HG02981 (cell line): ENCODE data around the gene USP27X.
A peak's percentile ranks its signal among the peaks of the same experiment; 100 is the strongest.

Experiments used
- ATAC-seq: cut with Tn5 transposase; IDR thresholded peaks from one replicate; pipeline ENCODE4 v1.9.1; 2021; ENCODE audit warnings: mild to moderate bottlenecking, moderate library complexity; ENCODE audit not compliant: unreplicated experiment

The USP27X gene

DNA sequence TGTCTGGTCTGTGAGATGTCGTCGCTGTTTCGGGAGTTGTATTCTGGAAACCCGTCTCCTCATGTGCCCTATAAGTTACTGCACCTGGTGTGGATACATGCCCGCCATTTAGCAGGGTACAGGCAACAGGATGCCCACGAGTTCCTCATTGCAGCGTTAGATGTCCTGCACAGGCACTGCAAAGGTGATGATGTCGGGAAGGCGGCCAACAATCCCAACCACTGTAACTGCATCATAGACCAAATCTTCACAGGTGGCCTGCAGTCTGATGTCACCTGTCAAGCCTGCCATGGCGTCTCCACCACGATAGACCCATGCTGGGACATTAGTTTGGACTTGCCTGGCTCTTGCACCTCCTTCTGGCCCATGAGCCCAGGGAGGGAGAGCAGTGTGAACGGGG is 1.4 kb downstream of the USP27X start:
- no peak for ATAC-seq

DNA sequence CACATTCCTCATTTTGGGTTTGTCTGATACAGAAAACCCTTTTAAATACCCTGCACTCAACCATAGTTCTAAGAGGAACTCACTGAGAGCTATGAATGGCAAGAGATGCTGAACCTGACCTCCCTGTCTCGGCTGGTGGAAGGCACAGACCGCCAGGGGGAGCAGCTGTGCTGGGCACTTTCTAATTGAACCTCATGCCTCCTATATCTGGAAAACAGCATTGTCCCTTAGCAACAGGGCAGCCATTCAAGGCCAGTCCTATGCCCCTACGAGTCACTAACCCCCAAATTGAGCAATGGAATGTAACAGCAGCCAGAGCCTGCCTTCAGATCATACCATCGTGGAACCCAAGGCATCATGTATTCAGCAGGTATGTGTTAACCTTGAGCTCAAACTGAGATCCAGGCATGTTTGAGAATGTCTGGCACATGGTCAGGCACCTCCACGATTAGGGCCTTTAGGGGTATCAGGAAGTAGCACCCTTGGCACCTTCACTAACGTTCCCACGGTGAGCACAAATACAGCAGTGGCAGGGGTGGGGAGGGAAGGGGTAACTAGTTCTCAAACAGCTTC is 5.1 kb downstream of the USP27X start:
- peak; percentile 58 for ATAC-seq

DNA sequence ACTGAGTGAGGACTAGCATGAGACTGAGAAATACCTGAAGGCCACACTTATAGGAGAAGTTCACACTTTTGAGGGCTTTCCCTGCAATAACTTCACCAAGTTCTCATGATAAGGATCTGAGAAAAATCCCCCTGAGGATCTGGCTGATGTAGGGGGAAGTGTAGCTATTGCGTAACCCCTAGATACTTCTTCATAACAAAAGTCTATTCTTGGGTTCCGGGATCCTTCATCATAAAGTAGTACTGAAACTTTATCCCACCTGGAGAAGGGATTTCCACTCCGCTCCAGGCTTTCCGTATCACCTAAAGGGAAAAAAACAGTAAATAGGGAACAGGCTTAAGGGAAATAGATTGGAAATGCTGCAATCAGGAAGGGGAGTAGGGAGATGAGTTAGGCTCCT is 13.3 kb downstream of the USP27X start:
- ATAC-seq = no peak

DNA sequence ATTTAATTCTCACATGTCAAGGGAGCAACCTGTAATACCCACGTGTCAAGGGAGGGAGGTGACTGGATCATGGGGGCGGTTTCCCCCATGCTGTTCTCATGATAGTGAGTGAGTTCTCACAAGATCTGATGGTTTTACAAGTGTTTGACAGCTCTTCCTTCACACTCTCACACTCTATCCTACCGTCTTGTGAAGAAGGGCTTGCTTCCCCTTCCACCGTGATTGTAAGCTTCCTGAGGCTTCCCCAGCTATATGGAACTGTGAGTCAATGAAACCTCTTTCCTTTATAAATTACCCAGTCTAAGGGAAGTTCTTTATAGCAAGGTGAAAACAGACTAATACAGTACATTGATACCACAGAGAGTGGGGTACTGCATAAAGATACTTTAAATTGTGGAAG is 17.7 kb downstream of the USP27X start:
- ATAC-seq = no peak

DNA sequence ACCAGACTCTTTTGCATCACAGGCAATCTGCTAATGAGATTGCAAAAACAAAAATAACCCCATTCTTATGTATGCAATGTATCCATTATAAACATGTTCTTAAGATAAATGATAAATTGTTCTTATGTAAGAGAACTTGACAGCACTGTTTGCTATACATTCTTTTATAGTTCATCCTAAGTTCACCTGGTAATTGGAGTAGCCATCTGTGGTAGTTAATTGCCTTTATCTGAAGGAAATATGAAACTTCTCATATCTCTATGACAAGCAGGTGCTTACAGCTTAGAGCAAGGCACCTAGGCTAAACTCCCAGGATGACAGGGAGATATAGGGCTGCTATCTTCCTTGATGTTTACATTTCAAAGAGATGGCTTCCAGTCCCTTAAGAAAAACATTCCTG is 21.8 kb downstream of the USP27X start:
- no peak for ATAC-seq

DNA sequence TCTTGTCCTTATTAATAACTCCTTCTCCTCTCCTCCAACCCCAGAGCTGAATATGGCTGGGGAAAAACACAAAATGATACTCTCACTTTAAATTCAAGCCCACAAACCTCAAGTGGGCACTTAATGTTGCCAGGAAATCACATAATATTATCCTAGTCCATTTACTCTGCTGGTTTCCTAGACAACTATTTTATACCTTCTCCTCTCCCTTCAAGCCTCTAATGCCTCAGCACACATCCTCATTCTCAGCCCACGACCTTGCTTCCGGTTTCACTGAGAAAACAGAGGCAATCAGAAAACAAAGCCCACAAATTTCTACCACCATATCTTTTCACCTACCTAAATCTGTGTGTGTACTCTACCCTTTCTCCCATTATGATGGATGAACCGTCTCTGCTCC is 31.1 kb downstream of the USP27X start:
- ATAC-seq = peak; percentile 88

DNA sequence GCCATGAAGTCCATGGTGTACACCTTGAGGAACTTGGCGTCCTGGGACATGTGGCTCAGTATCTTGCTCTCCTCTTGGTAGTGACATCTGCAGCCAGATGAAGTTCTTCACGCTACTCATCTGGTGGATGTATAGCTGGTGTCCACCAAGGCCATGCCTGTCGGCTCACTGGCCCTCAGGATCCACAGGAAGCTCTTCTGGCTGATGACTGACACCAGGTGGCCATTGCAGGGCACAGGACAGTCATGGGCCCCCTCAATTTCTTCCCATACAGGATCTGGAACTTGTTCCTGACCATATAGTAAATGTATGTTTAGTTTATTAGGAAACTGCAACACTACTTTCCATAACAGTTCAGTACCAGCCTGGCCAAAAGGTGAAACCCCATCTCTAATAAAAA is 32.8 kb downstream of the USP27X start:
- no peak for ATAC-seq

DNA sequence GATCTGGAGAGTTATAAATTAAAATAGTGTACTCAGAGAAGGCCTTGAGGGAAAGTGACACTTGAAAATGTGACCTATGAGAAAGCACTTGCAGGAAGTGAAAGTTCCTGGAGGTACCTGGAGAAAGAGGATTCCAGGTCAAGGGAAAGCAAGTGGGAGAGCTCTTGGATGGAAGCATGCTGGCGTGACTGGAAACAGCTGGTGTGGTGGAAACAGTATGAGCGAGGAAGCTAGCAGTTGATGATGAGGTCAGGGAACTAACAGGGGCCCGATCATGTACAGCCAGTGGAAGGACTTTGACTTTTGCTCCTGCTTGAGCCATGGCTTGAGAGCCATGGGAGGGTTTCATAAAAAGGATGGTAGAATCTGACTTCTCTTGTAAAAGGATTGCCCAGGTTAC is 33.6 kb downstream of the USP27X start:
- no peak for ATAC-seq

DNA sequence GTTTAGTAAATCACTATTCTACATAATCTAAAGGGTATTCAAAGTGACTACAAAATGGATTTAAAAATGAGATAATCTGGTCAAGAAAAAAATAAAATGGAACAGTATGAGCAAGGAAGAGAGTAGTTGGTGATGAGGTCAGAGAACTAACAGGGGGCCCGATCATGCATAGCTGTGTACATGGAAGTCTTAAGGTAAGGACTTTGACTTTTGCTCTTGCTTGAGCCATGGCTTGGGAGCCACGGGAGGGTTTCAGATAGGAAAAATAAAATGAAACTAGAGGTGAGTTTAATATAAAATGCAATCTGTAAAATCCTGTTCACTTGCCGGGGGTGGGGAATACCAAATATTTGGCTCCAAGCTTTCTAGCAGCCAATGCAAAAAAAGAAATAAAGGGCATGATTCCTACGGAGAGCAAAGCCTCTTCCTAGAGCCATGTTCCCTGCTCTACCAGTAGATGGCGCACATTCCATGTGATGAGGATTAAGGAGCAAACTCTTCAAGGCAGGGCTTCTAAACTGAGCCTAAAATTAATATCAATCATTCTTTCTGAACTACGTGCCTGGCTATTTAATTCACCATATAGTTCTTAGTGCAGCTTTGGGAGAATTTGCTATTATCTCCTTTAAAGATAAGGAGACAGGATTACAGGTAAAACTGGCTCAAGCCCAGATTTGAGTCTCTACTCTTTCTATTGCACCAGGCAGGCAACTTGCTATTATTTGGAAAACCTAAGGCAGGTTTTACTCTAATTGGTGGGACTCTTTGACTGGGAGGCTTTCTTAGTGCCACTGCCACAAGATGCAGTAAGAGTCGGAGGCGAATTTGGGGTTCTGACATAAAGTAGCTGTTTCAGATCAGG is 36.3 kb downstream of the USP27X start:
- ATAC-seq = no peak

DNA sequence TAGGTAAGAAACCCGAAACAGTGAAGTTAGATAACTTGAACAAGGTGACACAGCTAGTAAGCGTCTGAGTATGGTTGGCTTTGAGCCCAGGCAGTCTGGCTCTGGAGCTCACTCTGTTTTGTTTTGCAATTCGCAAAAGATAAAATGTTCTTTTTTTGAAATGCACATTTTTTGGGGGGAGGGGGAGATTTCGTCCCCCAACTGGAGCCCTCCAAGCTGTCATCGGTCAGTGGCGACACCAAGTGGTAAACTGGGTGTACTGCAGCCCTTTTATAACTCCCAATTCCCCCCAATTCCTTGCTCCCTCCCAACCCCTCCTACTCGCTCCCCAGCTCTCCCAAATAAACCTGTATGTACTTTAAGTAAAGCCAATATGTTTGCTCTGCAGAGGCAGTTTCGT is 40.3 kb downstream of the USP27X start:
- no peak for ATAC-seq

DNA sequence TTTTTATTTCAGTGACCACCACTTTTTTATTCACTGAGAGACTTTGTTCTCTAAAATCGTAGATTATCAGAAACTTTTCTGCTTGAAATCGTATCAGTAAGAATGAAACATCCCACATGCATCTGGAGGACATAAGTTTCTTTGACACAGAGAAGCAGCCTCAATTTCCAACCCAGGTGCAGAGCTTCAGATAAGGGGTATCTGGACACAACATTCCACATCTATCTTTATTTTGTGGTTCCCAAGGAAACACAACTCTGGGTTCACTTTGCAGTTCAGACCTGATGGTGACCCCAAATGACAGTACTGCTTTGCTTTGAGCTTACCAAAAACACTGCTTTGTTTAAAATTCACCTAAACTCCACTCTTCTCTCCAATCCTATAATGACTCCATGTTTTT is 41.8 kb downstream of the USP27X start:
- no peak for ATAC-seq

DNA sequence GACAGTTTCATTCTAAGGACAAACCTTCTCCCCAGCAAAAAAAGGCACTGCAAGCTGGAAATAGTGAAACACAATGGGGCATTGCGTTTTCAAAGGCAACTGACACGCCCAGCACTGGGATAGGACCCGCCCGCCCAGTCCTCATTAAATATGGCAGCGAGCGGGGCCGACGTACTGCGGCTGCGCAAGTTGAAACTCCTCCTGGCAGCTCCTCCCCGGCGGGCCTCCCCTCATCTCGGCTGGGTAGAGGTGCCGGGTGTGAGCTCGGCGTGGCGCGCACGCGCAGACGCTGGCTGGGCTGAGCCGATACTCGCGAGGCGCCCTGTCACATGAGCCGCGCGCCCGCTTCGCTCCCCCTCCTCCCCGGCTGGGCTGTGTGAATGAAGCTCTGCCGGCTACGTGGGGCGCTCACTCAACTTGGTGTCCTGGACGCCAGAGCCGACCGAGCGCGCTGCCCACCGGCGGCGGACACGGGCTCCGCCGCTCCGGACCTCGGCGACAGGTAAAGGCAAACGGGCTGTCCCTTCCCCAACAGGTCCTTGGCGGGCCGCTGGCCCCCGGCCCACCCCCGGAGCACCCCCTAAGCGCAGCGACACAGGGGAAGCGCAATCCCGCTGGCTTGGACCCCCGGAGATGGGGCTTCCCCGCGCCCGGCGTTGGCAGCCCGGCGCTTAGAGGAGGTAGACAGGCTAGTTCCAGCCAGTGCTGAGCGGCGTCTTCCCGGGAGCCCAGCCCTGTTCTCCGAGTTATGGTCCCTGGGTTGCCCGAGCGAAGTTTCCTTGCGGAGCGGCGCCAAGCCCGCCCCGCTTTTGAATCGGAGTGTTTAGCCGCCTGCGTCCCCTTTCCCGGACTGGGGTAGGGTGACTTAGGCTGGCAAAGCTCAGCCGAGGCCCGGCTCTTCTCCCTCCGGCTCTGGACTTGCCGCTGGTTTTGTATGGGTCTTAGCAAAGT is 43.3 kb downstream of the USP27X start, which contains the start of gene CLCN5:
CLCN5 (plus strand) TSS at position 306 of the 951 bp plus-strand sequence. CDS start 2,703 bp downstream, outside the sequence.
- ATAC-seq = peak; percentile 97

DNA sequence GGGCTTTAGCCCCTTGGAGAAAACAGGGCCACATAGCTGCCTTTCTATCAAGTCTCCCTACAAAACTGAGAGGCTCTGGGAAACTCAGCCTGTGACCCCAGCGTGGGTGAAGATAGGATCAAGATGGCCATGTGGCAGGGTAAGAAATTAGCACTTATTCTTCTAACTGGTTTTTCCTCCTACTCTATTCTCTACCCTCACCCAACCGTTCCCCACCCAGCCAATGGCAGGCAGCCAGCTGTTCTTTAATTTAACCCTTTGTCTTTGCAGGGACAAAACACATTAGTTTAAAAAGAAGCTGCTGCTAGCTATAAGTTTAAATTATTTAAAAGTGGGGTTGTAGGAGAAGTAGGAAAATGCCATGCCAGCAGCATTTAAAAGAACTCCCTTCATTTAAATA is 45.9 kb downstream of the USP27X start:
- no peak for ATAC-seq

DNA sequence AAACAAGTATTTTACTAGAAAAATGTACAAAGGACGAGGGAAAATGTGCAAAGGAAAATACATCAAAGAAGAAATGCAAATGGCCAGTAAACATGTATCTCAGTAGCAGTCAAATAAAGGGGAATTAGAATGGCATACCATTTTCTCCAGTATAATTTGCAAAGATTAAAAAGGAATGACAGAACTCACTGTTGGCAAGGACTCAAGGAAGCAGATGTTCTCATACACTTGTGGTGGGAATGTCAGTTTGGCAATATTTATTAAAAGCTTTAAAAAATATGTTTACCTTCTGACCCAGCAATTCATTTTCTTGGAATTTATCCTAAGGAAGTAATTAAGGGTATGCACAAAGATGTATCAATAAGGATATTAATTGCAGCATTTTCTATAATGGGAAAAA is 50.8 kb downstream of the USP27X start:
- no peak for ATAC-seq
